ENCODE results near the gene UNK.
"Not testable (repeated sequence)": the region's sequence is repeated elsewhere in the genome, so short reads cannot be mapped to it uniquely, and the experiment has no call there.

Gene UNK

GRCh38 chr17:75836605-75837004 lies 52.0 kb downstream of the UNK start:
- DNase-seq: no peak

- DNase-seq: no peak
These were observed 53.3 kb downstream of the UNK start for GRCh38 chr17:75837899-75838298.

GRCh38 chr17:75838410-75838809 lies 53.8 kb downstream of the UNK start:
- DNase-seq: no peak

GRCh38 chr17:75839942-75840798 lies 55.6 kb downstream of the UNK start:
- DNase-seq: no peak

DNA sequence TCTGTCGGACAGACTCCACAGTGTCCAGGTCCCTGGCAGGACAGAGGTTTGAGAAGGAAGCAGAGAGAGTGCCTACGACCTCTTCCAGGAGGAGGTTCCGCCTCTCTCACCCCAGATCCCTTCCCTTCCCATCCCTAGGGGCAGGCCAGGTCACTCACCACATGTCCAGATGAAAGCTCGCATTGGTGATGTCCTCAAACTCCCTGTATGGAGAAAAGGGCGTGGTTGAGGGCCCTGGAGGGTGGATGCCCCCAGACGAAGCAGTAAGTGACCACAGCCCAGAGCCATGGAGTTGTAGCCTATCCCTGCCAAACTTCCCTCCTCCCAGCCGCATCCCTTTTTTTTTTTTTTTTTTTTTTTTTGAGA lies 56.2 kb downstream of the UNK start:
- no peak for DNase-seq

GRCh38 chr17:75842411-75842810 lies 57.8 kb downstream of the UNK start:
- DNase-seq: no peak

DNA sequence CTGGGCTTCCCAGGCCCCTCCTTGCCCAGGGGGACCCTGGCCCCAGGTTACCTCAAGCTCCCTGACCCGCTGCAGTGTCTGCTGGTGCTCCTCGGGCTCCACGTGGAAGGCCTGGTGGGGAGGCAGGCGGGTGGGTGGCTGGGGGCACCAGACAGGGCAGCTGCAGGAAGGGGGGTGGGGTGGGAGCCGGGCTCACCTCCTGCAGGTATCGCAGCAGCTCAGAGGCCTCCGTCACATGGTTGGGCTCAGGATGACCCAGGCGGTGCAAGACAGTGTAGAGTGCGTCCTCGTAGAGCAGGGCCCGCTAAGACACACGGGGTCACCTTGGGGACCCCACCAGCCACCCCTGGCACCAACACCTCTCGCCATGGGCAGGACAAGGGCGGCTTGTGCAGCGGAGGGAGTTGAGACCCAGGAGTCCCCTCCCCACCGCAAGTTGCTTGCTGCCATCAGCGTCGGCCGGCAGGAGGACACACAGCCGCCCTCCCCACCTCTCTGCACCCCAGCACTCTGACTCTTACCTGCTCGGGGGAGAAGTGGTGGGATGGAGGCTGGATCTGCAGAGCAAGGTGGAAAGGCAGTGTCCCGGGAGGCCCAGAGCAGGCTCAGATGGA lies 58.5 kb downstream of the UNK start:
- no peak for DNase-seq

DNA sequence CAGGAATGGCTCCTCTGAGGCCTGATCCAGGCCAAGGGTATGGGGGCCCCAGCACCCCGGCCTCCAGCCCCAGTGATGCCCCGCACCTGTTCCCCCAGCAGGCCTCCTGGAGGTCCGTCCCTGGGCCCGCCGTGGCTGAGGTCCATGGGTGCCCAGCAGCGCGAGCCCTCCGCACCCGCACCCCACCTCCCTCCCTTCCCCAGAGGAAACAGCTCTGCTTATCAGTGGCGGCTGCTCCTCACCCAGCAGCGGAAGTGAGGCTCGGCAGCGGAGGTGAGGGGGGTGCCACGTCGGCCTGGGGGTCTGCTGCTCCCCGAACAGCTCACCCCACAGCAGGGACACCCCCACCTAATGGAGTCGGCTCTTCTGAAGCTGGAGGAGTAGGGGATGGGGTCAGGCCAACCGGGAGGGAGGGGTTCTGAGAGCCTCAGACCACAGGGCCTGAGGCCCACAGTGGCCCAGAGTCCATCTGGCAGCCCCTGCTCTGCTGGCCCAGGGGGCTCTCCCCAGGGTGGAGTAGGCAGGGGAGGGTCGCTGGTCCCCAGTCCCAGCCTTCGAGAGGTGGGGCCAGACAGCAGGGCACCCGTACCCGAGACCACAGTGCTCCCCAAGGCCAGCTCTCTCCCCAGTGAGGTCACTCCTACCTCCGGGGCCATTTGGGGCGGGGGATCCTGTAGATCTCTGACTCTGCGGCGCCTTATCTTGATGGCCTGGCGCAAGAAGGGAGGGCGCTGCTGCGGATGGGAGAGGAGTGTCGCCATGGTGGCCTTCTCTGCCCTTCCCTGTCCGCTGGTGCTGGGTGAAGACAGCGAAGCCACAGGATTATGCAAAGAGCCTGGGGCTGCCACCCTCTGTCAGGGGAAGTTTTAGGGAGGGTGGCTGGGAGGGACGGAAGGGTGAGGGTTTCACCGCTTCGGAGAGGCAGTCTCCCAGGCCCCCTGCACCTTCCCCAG lies 59.2 kb downstream of the UNK start, which contains the start of gene UNC13D:
UNC13D (minus strand) TSS at position 828 of the 953 bp plus-strand sequence; CDS start at position 761, 67 bp downstream.
- DNase-seq: no peak

- DNase-seq: no peak
These were observed 60.0 kb downstream of the UNK start for GRCh38 chr17:75844530-75845057.

DNA sequence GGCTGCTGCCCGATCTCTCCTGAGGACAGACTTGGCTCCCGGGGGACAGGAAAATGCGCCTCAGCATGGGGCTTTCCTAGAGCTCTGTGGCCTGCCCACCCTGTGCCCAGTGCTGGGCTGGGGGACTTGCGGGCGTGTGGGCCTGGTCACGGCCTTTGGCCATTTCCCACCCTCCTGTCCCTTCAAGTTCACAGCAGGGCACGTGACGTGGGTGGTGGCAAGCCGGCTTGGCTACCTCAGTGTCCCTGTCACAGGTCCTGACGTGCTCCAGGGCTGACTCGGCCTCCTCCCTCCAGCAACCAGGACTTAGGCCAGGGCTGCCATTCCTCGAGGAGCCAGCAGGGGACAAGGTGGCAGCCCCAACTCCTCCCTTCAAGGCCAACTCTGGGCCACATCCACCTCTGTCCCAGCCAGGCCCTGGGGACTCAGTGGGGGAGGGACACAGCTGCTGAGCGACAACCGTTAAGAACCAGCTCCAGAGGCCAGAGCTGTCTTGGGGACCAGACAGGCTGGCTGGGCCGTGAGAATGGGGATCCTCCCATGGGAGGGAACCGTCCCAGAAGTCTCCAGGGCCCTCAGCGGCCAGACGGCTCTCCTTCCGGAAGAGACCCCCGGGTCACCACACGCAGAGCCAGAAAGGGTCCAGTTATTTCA lies 60.6 kb downstream of the UNK start:
- no peak for DNase-seq

- no peak for DNase-seq
These were observed 61.5 kb downstream of the UNK start for GRCh38 chr17:75845933-75846691.

DNA sequence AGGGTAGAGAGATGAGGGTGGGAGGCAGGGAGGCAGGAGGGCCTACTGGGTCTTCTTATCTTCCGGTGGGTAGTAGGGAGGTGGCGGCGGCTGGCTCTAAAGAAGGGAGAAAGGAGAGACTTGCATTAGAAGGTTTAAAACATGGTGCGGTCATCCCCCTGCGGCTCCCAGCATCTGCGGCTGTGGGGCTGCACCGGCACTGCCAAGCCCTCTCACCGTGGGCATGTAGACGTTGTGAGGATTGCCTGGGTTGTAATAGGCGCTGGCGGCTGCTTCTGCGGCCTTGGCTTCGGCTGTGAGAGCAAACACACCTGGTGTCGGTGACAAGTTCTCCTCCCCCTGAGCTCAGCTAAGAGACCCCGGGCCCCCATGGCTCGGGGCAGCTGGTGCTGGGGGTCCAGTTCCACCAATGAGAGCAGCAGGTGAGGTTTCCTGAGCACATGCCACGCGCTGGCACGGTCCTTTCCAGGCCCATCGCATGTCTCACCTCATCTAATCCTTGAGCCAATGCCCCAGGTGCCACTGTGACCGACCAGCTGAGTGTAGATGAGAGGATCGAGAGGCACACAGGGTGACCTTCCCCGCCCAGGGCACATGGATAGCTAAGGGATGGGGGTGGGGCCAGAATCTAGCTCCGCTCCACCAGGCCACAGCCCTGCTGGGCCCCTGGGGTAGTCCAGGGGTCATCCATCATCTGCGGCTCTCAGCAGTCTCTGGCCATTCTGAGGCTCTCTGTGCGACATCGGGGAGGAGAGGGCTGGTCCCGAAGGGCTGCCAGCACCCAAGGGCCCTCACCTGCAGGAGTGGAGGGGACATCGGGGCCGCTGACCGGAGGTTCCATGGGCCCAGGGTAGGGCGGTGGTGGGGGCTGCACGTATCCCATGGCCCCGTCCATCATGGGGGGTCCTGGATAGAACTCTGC lies 62.3 kb downstream of the UNK start:
- DNase-seq: no peak

- DNase-seq: no peak
These were observed 63.3 kb downstream of the UNK start for GRCh38 chr17:75847614-75848522.

GRCh38 chr17:75848523-75849278 lies 64.1 kb downstream of the UNK start:
- no peak for DNase-seq

DNA sequence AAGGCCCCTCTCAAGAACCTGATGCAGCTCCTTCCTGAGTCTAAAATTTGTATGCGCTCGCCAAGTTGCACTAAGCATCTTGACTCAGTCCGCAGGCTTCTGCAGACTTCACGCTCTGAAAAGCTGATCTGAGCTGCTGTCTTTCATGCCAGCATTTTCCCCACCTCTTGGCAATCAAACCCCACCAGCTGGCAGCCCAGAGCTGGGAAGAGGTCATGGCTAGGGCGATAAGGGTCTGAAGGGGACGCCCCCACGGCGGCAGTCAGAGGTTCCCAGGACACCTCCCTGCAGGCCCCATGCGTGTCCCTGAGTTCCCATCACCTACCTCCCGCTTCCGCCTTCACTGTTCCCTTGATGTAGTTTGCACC lies 64.7 kb downstream of the UNK start:
- DNase-seq: no peak

DNA sequence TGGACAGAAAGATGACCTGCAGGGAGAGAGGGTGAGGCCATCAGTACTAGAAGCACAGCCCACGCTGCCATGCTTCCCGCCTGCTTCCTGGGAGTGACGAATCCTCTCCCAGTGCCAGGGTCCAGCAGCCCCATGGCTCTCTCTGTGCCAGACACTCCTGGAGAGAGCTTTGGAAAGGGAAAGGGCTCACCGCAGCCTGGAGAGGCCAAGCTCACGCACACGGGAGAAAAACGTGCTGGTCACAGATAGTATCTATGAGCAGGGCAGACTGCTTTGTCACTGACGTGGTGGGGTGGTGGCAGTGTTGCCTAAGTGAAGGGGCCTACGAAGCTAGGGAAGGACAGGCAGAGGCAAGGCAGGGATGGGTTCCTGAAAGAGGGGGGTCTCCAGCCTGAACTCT lies 65.1 kb downstream of the UNK start:
- no peak for DNase-seq

GRCh38 chr17:75850928-75851692 lies 66.5 kb downstream of the UNK start:
- DNase-seq: no peak

GRCh38 chr17:75851693-75851991 lies 67.0 kb downstream of the UNK start:
- DNase-seq: not testable (repeated sequence)
